Trophoblast cell (in vitro differentiated cells and primary cell): ENCODE data around the gene CCDC34.

Experiments
- DNase-seq, 2 donors: peaks; one replicate each; pipeline ENCODE4 v3.0.0-alpha.2; 2016
- H2AFZ ChIP-seq: 2 replicates; pipeline ENCODE4 v1.6.1; 2013; ENCODE audit warnings: low read length, moderate library complexity, mild to moderate bottlenecking; ENCODE audit not compliant: insufficient read depth, poor library complexity
- H2AK5ac ChIP-seq: 2 replicates; pipeline ENCODE4 v1.6.1; 2013; ENCODE audit warnings: mild to moderate bottlenecking, low read length
- H2BK120ac ChIP-seq: 2 replicates; pipeline ENCODE4 v1.6.1; 2013; ENCODE audit warnings: low read length, mild to moderate bottlenecking, moderate library complexity; ENCODE audit not compliant: insufficient read depth, poor library complexity
- H2BK12ac ChIP-seq: 2 replicates; pipeline ENCODE4 v1.6.1; 2013; ENCODE audit warnings: mild to moderate bottlenecking, low read length, moderate library complexity
- H2BK5ac ChIP-seq: 2 replicates; pipeline ENCODE4 v1.6.1; 2013; ENCODE audit warnings: low read length, low read depth, moderate library complexity, mild to moderate bottlenecking; ENCODE audit not compliant: poor library complexity
- H3K14ac ChIP-seq: 2 replicates; pipeline ENCODE4 v1.6.1; 2013; ENCODE audit warnings: mild to moderate bottlenecking, low read length
- H3K18ac ChIP-seq: 2 replicates; pipeline ENCODE4 v1.6.1; 2013; ENCODE audit warnings: mild to moderate bottlenecking, low read length
- H3K23ac ChIP-seq: 2 replicates; pipeline ENCODE4 v1.6.1; 2013; ENCODE audit warnings: low read length
- H3K27ac ChIP-seq: 2 replicates; pipeline ENCODE4 v1.5.1; 2013; ENCODE audit warnings: low read depth, mild to moderate bottlenecking, inconsistent platforms, low read length, moderate library complexity
- H3K27me3 ChIP-seq: 2 replicates; pipeline ENCODE4 v1.6.1; 2013; ENCODE audit warnings: inconsistent platforms, mild to moderate bottlenecking, low read length, moderate library complexity; ENCODE audit not compliant: insufficient read depth
- H3K36me3 ChIP-seq, 2 experiments: 1 replicate in 1 of 2; 2 replicates in 1 of 2; pipeline ENCODE4 v1.6.1; 2013; ENCODE audit warnings: low read length in 2 of 2, mild to moderate bottlenecking in 2 of 2, moderate library complexity in 1 of 2; ENCODE audit not compliant: insufficient read depth in 2 of 2, control insufficient read depth in 1 of 2
- H3K4ac ChIP-seq: 2 replicates; pipeline ENCODE4 v1.6.1; 2013; ENCODE audit warnings: low read depth, mild to moderate bottlenecking, low read length, moderate library complexity
- H3K4me1 ChIP-seq, 2 experiments: 1 replicate in 1 of 2; 2 replicates in 1 of 2; pipeline ENCODE4 v1.6.1; 2013; ENCODE audit warnings: low read length in 2 of 2, mild to moderate bottlenecking in 2 of 2, moderate library complexity in 1 of 2; ENCODE audit not compliant: insufficient read depth in 2 of 2, control insufficient read depth in 1 of 2
- H3K4me2 ChIP-seq: 2 replicates; pipeline ENCODE4 v1.6.1; 2013; ENCODE audit warnings: inconsistent platforms, mild to moderate bottlenecking, low read length, moderate library complexity
- H3K4me3 ChIP-seq: 2 replicates; pipeline ENCODE4 v1.5.1; 2013; ENCODE audit warnings: mild to moderate bottlenecking, low read depth, low read length, inconsistent platforms
- H3K79me1 ChIP-seq: one replicate; pipeline ENCODE4 v1.6.1; 2013; ENCODE audit warnings: low read length
- H3K79me2 ChIP-seq: 2 replicates; pipeline ENCODE4 v1.6.1; 2013; ENCODE audit warnings: low read length, mild to moderate bottlenecking; ENCODE audit not compliant: control insufficient read depth, insufficient read depth, poor library complexity
- H3K9ac ChIP-seq: 2 replicates; pipeline ENCODE4 v1.6.1; 2013; ENCODE audit warnings: mild to moderate bottlenecking, low read length
- H3K9me3 ChIP-seq: 2 replicates; pipeline ENCODE4 v1.6.1; 2013; ENCODE audit warnings: low read depth, mild to moderate bottlenecking, control low read depth, inconsistent platforms, low read length; ENCODE audit not compliant: insufficient read depth
- H4K12ac ChIP-seq: 2 replicates; pipeline ENCODE4 v1.6.1; 2013; ENCODE audit warnings: low read depth, mild to moderate bottlenecking, low read length, moderate library complexity
- H4K8ac ChIP-seq: 2 replicates; pipeline ENCODE4 v1.6.1; 2013; ENCODE audit warnings: low read depth, mild to moderate bottlenecking, low read length, moderate library complexity
- H4K91ac ChIP-seq: one replicate; pipeline ENCODE4 v1.6.1; 2013; ENCODE audit warnings: low read depth, mild to moderate bottlenecking, low read length, moderate library complexity
- WGBS: extraction: QIAGEN DNeasy Blood & Tissue Kit; methylation state at CpG from one replicate; pipeline ENCODE4 v1.1.7; 2013; ENCODE audit warnings: missing lambda C conversion rate; ENCODE audit not compliant: insufficient read length, insufficient coverage; ENCODE audit errors: extremely low coverage; 5-methylcytosine and 5-hydroxymethylcytosine counted together

The CCDC34 gene

DNA sequence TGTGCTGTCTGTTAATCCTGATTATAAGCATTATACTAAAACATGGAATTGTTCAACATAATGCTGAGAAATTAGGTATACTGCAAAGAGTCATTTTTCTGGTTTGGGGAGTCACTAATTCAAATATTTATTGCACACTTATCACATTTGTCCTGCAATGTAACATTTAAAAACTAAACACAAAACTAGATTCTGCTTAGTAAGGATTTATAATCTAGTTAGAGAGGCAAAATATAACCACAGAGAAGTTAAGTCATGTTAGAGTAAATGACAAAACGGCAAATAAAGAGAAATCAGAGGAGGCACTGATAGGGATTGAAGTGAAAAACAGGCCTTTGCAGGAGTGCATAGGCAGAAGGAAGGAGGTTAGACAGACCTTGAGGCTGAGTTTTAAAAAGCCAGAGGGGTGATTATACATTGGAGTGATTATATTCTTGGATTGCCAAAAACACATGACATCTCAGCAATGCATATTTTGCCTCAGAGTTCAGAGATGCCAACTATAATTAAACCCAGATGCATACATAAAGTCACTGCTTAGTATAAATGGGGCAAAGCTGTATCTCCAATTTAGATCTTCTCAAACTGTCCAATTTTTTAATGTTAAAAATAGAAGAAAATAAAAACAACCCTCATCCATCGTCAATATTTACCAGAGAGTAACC, 49.7 kb downstream of the CCDC34 start:
- H2BK12ac ChIP-seq, result no peak overlapping the region
- H2AK5ac ChIP-seq, result no peak overlapping the region
- H3K4me3 ChIP-seq, result no peak overlapping the region
- no peak overlapping the region for H4K8ac ChIP-seq
- H3K9ac ChIP-seq, result no peak overlapping the region
- no peak overlapping the region for H4K91ac ChIP-seq
- H4K12ac ChIP-seq, result no peak overlapping the region
- no peaks in the 10 kb centered on the region for H3K27me3 ChIP-seq
- no peak overlapping the region for H2BK5ac ChIP-seq
- H3K4ac ChIP-seq, result no peak overlapping the region
- H3K4me2 ChIP-seq, result no peak overlapping the region
- no peaks in the 10 kb centered on the region for H3K79me2 ChIP-seq
- H2BK120ac ChIP-seq, result no peak overlapping the region
- no peaks in the 10 kb centered on the region for H3K9me3 ChIP-seq
- H3K14ac ChIP-seq, result no peak overlapping the region
- no peak overlapping the region for H3K23ac ChIP-seq
- no peak overlapping the region for H3K18ac ChIP-seq
- H3K4me1 ChIP-seq, result no peaks in the 10 kb centered on the region
- no peak for DNase-seq
- no peaks in the 10 kb centered on the region for H3K79me1 ChIP-seq
- no peaks in the 10 kb centered on the region for H3K36me3 ChIP-seq
- no peak overlapping the region for H3K27ac ChIP-seq
- no CpG with 5 or more reads among the region's 2 CpGs for WGBS
- no peak overlapping the region for H2AFZ ChIP-seq

- Histone ChIP-seq H3K36me3 (no peaks in the 10 kb centered on the region), H2AK5ac (no peak overlapping the region), H3K4ac (no peak overlapping the region), H3K4me1 (no peaks in the 10 kb centered on the region), H3K9me3 (no peaks in the 10 kb centered on the region), H3K18ac (no peak overlapping the region), H4K12ac (no peak overlapping the region), H3K4me2 (no peak overlapping the region), H2BK120ac (no peak overlapping the region), H3K14ac (no peak overlapping the region), H3K9ac (no peak overlapping the region), H3K4me3 (no peak overlapping the region), H2BK12ac (no peak overlapping the region), H3K79me2 (no peaks in the 10 kb centered on the region), H2BK5ac (no peak overlapping the region), H4K8ac (no peak overlapping the region), H3K79me1 (no peaks in the 10 kb centered on the region), H3K27me3 (no peaks in the 10 kb centered on the region), H2AFZ (no peak overlapping the region), H3K23ac (no peak overlapping the region), H4K91ac (no peak overlapping the region), H3K27ac (no peak overlapping the region)
- DNase-seq, result no peak
- no CpG with 5 or more reads among the region's 2 CpGs for WGBS
These were observed 50.9 kb downstream of the CCDC34 start for GRCh38 chr11:27312110-27312509.

GRCh38 chr11:27310707-27311106, 52.3 kb downstream of the CCDC34 start:
- Histone ChIP-seq H3K23ac (no peak overlapping the region), H2BK5ac (no peak overlapping the region), H3K27ac (no peak overlapping the region), H3K18ac (no peak overlapping the region), H2BK120ac (no peak overlapping the region), H3K4me3 (no peak overlapping the region), H3K79me2 (no peaks in the 10 kb centered on the region), H3K4ac (no peak overlapping the region), H3K4me2 (no peak overlapping the region), H3K79me1 (no peaks in the 10 kb centered on the region), H3K9ac (no peak overlapping the region), H3K9me3 (peaks cover 1% of the 10 kb centered on the region), H3K14ac (no peak overlapping the region), H3K36me3 (no peaks in the 10 kb centered on the region), H2BK12ac (no peak overlapping the region), H3K4me1 (no peaks in the 10 kb centered on the region), H2AK5ac (no peak overlapping the region), H4K8ac (no peak overlapping the region), H4K12ac (no peak overlapping the region), H3K27me3 (no peaks in the 10 kb centered on the region), H2AFZ (no peak overlapping the region), H4K91ac (no peak overlapping the region)
- no peak for DNase-seq

DNA sequence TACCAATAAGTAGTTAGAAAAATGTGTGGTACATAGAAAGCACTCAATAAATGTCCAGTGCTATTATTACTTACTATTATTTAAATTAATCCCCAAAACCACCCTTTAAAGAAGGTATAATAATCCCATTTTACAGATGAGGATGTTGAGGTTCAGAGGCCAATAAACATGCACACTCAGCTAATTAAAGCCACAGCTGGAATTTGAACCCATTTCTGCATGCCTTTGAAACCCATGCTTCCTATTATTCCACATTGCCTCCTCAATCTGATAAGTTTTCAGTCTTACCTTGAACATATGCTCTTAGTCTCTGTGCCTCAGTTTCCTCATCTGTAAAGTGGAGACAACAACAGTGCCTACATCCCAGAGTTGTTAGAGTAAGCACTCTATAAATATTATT, 52.8 kb downstream of the CCDC34 start:
- H3K79me2 ChIP-seq, result no peaks in the 10 kb centered on the region
- H3K18ac ChIP-seq, result no peak overlapping the region
- H2BK5ac ChIP-seq, result no peak overlapping the region
- H4K91ac ChIP-seq, result no peak overlapping the region
- H2BK120ac ChIP-seq, result no peak overlapping the region
- no peak overlapping the region for H3K14ac ChIP-seq
- H3K4me1 ChIP-seq, result no peaks in the 10 kb centered on the region
- H3K79me1 ChIP-seq, result no peaks in the 10 kb centered on the region
- H3K9me3 ChIP-seq, result peaks cover 1% of the 10 kb centered on the region
- no peak overlapping the region for H3K23ac ChIP-seq
- DNase-seq, result no peak
- H3K27me3 ChIP-seq, result no peaks in the 10 kb centered on the region
- no peak overlapping the region for H2BK12ac ChIP-seq
- no peaks in the 10 kb centered on the region for H3K36me3 ChIP-seq
- no peak overlapping the region for H2AK5ac ChIP-seq
- no peak overlapping the region for H3K4me2 ChIP-seq
- no peak overlapping the region for H3K27ac ChIP-seq
- no peak overlapping the region for H4K12ac ChIP-seq
- no peak overlapping the region for H3K4ac ChIP-seq
- H3K4me3 ChIP-seq, result no peak overlapping the region
- H3K9ac ChIP-seq, result no peak overlapping the region
- no peak overlapping the region for H2AFZ ChIP-seq
- no peak overlapping the region for H4K8ac ChIP-seq
